D721Med (cell line): Measurements from ENCODE around the gene IL12RB1.

Experiments used
- DNase-seq: peaks from one replicate; pipeline ENCODE4 v3.0.0; 2011; ENCODE audit warnings: low spot score; ENCODE audit not compliant: insufficient read length
- FAIRE-seq: peaks from 2 replicates; lab custom pipeline; 2011; peaks lifted over from hg19 to GRCh38; lab: Jason Lieb, UNC
- TF ChIP-seq, protein P1 (sequence below): IDR thresholded peaks from 2 replicates; pipeline ENCODE4 v1.5.1; 2012; ENCODE audit warnings: mild to moderate bottlenecking, control low read depth; ENCODE audit not compliant: insufficient read depth; ENCODE audit errors: missing control alignments

The IL12RB1 gene

GRCh38 chr19:18016209-18016910 is 70.4 kb downstream of the IL12RB1 start:
- FAIRE-seq = no peak
- no peak for DNase-seq
- TF ChIP-seq, protein P1, sequence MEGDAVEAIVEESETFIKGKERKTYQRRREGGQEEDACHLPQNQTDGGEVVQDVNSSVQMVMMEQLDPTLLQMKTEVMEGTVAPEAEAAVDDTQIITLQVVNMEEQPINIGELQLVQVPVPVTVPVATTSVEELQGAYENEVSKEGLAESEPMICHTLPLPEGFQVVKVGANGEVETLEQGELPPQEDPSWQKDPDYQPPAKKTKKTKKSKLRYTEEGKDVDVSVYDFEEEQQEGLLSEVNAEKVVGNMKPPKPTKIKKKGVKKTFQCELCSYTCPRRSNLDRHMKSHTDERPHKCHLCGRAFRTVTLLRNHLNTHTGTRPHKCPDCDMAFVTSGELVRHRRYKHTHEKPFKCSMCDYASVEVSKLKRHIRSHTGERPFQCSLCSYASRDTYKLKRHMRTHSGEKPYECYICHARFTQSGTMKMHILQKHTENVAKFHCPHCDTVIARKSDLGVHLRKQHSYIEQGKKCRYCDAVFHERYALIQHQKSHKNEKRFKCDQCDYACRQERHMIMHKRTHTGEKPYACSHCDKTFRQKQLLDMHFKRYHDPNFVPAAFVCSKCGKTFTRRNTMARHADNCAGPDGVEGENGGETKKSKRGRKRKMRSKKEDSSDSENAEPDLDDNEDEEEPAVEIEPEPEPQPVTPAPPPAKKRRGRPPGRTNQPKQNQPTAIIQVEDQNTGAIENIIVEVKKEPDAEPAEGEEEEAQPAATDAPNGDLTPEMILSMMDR = no peak

DNA sequence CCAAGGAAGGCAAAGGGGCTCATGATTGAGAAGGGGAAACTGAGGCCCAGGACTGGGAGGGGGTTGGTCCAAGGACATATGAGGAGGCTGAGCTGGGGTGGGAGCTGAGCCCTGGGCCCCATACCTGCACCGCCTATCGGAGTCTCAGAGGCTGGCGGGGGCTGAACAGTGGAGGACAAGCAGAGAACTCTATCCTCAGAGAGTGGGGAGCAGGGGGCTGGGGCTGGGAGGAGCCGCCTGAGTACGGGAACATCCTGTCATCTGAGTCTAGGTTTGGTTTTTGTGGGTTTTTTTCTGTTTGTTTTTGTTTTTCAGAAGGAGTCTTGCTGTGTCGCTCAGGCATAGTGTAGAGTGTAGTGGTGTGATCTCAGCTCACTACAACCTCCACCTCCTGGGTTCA is 72.5 kb downstream of the IL12RB1 start:
- no peak for FAIRE-seq

GRCh38 chr19:18013210-18014111 is 73.3 kb downstream of the IL12RB1 start:
- TF ChIP-seq, protein P1 = no peak
- no peak for FAIRE-seq
- no peak for DNase-seq

More for the DNA sequence above, 72.5 kb downstream of the IL12RB1 start:
- TF ChIP-seq, protein P1 = no peak
- DNase-seq = no peak

DNA sequence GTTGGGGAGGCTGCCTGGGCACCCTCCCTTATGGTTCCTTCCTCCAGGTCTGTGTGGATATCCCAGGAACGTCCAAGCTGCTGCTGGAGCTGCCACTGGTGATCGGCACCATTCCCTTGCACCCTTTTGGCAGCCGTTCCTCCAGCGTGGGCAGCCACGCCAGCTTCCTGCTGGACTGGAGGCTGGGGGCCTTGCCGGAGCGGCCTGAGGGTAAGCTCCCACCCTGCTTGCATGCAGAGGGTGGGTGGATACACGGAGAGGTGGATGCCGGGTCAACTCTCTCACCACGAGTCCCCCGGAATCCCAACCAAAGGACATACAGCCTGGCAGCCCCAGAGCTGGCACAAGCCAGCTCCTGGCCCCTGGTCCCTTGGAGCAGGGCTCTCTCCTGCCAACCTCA is 76.6 kb downstream of the IL12RB1 start:
- TF ChIP-seq, protein P1 = no peak
- DNase-seq (no peak), FAIRE-seq (no peak)

DNA sequence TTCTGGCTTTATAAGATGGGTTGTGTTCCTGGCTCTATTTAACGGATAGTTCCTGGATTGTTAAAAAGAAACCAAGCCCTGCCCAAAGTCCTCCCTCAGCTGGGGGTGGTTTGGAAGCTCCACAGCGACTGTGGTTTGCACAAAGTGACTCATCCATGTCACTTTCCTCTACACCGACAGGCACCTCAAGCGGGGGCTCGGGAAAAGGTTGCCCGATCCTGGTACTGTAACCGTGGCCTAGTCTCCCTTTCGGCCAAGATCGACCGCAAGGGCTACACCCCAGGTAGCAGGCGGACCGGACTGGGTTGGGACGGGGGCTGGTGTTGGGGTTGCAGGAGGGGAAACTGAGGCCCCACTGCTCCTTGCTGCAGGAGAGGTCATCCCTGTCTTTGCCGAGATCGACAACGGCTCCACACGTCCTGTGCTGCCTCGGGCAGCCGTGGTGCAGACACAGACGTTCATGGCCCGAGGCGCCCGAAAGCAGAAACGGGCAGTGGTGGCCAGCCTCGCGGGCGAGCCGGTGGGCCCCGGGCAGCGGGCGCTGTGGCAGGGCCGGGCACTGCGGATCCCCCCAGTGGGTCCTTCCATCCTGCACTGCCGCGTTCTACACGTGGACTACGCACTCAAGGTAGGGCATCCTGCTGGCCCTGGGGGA is 77.2 kb downstream of the IL12RB1 start:
- TF ChIP-seq, protein P1 = no peak
- FAIRE-seq (no peak), DNase-seq (no peak)
